C4-2B (cell line): Measurements from ENCODE around the gene ANKS1B.

Experiments used
- H3K27ac ChIP-seq: fragments of 450-650 bp; 2 replicates; pipeline ENCODE4 v1.5.1; 2017
- ZFX ChIP-seq: fragments of 450-650 bp; IDR thresholded peaks from 2 replicates; pipeline ENCODE4 v1.6.1; 2017
- TF ChIP-seq, protein P1 (sequence below): fragments of 450-650 bp; conservative IDR thresholded peaks from 2 replicates; pipeline ENCODE4 v1.5.1; 2017; ENCODE audit warnings: mild to moderate bottlenecking

ANKS1B gene

DNA sequence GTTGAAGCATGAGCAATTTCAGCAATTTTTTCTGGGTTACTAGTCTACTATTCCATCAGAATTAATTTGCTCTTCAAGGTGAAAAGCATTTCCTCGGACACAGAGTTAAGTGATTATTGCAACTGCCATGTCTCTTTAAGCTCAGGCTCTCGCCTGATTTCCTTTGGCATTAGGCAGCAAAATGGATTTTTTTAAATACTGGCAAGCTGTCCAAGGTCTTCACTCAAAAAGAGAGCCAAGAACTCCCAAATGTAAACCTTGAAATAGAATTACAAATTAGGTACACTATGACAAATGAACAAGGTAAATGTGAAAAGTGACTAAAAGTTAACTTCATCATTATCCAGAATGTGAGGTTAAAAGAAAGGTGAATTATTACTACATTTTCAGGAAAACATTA lies 225.3 kb downstream of the ANKS1B start:
- H3K27ac ChIP-seq: no peak overlapping the region
- TF ChIP-seq, protein P1, sequence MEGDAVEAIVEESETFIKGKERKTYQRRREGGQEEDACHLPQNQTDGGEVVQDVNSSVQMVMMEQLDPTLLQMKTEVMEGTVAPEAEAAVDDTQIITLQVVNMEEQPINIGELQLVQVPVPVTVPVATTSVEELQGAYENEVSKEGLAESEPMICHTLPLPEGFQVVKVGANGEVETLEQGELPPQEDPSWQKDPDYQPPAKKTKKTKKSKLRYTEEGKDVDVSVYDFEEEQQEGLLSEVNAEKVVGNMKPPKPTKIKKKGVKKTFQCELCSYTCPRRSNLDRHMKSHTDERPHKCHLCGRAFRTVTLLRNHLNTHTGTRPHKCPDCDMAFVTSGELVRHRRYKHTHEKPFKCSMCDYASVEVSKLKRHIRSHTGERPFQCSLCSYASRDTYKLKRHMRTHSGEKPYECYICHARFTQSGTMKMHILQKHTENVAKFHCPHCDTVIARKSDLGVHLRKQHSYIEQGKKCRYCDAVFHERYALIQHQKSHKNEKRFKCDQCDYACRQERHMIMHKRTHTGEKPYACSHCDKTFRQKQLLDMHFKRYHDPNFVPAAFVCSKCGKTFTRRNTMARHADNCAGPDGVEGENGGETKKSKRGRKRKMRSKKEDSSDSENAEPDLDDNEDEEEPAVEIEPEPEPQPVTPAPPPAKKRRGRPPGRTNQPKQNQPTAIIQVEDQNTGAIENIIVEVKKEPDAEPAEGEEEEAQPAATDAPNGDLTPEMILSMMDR: no peak
- no peak for TF ChIP-seq ZFX

DNA sequence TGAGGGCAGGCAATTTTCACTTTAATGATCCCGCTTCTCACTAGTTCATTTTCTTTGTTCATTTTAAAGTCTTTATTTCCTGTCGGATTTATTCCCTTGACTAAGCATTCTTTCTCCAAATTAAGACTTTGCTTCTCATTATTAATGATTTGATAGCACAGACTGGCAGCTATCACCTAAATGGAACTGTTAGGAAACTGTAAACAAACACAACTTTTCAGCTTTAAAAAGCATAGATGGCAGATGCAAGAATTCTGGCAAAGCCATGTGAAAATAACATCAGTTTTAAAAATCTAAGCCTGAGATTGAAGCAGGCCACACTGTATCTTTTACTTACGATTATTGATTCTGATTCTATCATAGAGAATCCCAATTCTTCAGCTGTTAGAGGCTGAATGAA lies 225.7 kb downstream of the ANKS1B start:
- no peak overlapping the region for H3K27ac ChIP-seq
- TF ChIP-seq ZFX: no peak

DNA sequence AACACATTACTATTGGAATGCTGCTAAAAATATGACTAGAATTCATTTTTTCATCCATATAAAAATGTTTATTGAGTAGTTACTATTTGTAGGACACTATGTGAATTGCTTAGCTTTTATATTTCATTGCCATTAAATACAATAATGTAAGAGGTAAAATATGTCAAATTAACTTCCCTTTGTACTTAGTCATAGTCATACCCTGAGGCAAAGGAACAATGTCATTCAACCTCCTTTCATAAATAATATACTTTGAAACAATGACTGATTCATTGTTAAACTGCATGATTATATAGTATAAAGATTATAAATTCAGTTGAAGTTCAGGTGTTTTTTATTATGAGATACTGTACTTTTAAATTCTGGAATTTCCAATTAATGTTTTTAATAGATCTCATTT lies 232.0 kb downstream of the ANKS1B start:
- no peak for TF ChIP-seq ZFX
- TF ChIP-seq, protein P1: no peak

DNA sequence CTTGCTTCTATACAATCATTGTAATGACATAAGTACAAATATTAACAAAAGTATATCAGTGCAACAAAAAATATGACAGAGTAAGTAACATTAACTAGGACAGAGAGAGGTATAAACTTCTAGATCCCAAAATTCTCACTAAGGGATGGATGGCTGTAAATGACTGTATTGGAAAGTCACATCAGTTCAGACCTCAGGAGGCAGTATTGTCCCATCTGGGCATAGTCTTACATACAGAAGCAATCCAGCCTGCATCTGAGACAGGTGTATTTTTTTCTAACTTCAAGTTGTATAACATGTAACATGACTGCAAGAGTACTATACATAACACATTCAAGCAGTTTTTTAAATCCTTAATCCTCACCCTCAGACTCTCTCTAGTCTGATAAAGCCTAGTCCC lies 238.2 kb downstream of the ANKS1B start:
- no peak overlapping the region for H3K27ac ChIP-seq
- no peak for TF ChIP-seq ZFX
- TF ChIP-seq, protein P1: peak; percentile 23

More for the DNA sequence above, 232.0 kb downstream of the ANKS1B start:
- H3K27ac ChIP-seq: no peak overlapping the region

DNA sequence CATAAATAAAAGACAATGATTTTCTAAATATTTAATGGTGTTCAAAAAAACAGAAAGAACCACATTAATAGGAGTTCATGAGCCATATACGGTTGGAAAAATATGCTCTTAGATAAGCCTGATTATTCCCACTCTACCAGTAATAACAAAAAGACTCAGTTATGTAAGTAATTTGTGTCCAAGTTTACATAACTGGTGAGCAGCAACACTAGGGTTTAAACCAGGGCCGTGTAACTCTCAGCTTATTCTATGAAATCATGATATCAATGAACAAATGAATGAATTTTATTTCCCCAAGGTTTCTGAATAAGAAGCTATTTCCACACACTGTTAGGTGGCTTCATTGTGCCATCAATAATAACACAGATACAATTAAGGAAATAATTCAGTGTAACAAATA lies 238.8 kb downstream of the ANKS1B start:
- no peak for TF ChIP-seq ZFX
- no peak overlapping the region for H3K27ac ChIP-seq

DNA sequence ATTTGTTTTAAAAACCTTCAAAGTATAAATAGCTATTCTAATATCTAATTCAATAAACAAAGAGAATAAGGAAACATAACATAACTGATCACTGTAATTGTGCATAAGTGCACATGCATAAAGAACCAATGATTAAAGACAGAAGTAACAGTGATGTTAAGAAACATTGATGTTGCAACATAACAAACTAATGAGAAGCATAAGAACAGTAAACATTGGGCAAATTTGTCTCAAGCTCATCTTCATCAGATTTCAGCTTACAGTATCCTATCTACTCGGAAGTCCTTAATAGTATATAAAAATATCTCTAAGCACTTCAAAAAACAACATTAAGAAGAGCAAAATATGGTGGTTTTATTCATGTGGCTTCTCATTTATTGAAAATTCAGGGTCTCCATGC lies 239.6 kb downstream of the ANKS1B start:
- no peak for TF ChIP-seq ZFX
- TF ChIP-seq, protein P1: no peak
- H3K27ac ChIP-seq: no peak overlapping the region

DNA sequence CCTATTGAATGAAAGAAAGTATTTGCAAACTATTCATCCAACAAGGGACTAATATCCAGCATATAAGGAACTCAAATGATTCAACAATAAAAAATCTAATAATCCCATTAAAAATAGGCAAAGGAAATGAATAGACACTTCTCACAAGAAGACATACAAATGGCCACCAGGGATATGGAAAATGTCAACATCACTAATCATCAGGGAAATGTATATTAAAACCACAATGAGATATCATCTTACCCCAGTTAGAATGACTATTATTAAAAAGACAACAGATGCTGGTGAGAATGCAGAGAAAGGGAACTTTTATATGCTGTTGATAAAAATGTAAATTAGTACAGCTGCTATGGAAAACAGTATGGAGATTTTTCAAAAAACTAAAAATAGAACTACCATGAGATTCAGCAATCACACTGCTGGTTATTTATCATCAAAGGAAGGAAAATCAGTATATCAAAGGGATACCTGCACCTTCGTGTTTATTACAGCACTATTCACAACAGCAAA lies 247.9 kb downstream of the ANKS1B start:
- TF ChIP-seq, protein P1: no peak
- no peak for TF ChIP-seq ZFX
- H3K27ac ChIP-seq: no peak overlapping the region

DNA sequence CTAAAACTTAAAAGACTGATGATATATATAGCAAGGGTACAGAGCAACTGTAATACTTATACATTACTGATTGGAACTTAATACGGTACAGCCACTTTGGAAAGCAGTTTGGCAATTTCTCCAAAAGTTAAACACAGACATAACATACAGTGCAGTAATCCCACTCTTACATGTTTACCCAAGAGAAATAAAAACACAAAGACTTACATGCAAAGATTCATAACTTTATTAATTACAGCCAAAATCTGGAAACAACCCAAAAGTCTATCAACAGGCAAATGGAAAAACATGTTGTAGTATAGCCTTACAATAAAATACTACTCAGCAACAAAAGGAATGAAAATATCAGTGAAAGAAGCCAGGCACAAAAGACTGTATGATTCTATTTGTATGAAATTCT lies 252.6 kb downstream of the ANKS1B start:
- TF ChIP-seq, protein P1: no peak
- TF ChIP-seq ZFX: no peak
- H3K27ac ChIP-seq: no peak overlapping the region
